HG03342 (cell line): Measurements from ENCODE around the gene PSME2.

Source experiments
- ATAC-seq: cut with Tn5 transposase; IDR thresholded peaks from one replicate; pipeline ENCODE4 v1.9.1; 2021; ENCODE audit warnings: mild to moderate bottlenecking, moderate library complexity; ENCODE audit not compliant: unreplicated experiment

PSME2 gene

DNA sequence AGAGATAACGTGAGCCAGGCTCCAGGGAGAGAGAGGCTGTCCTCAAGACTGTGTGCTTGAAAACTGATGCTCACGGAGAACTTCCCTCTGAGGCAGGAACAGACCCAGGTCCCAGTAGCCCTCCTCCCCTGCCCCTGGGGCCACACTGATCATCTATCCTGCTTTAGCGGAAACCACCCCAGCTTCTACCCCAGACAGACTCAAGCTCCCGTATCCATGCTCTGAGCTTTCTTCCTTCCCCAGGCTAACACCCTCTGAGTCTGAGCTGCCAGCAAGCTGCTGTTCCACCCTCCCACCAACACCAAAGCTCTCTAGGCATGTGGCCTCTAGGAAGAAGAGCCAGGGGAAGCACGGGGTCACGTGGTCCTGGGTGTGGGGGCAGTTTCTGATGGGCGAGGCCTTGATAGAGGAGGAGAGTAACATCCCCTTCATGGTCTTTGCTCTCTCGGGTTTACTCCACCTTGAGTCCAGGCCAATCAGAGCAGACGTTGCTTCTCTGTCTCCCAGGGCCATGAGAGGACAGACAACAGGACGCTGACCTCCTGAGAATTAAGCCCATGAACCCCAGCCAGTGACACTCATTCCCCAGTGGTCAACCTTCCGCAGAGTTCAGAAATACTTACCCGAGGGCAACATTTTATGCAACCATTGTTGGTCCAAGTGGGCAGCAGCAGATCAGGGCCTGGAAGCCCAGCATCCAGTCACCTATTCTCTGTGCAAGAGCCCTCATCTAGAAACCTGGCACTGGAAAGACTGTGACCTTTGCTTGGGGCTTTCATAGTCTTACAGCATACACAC, 50.9 kb downstream of the PSME2 start:
- ATAC-seq = peak; percentile 71

DNA sequence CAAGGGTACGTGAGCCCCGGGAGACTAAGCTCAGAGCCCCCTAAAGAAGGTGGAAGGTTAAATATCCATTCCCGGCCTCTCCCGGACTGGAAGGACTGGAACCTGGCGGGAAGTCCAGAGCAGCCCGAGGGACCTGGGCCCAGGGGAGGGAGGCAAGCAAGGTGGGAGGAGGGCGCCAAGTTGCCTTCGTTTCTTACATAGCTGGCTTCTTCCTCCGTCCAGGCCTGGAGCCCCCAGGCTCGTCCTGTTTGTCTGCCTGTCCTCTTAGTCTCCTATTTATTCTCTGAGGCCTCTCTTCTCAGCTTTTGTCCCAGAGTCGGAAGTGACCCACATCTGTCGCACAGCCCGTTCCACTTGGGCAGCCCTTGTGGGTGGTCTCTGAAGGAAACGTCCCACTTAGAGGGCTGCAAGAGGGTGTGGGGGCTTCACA, 51.6 kb downstream of the PSME2 start:
- no peak for ATAC-seq

GRCh38 chr14:24093901-24094840, 52.2 kb downstream of the PSME2 start, which contains the start of gene PCK2:
TSS of gene PCK2 (plus strand) at chr14:24094311. CDS start at chr14:24094406, 95 bp downstream.
- ATAC-seq = peak; percentile 43
